ENCODE results near the gene ACVR1B.
"Not testable (repeated sequence)": the region's sequence is repeated elsewhere in the genome, so short reads cannot be mapped to it uniquely, and the experiment has no call there.

Gene ACVR1B

DNA sequence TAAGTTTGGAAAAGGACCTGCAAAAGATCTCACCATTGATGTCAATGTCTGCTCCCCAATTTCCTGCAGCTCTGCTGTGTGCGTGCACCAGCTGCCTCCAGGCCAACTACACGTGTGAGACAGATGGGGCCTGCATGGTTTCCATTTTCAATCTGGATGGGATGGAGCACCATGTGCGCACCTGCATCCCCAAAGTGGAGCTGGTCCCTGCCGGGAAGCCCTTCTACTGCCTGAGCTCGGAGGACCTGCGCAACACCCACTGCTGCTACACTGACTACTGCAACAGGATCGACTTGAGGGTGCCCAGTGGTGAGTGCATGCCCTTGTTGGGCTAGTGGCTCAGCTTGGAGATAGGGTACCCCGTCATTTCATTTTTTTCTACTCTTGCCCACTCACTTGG is 23.7 kb downstream of the ACVR1B start:
- no peak overlapping the region for H3K27ac ChIP-seq (ENCODE audit: low read length)

GRCh38 chr12:51976376-51977160 is 25.1 kb downstream of the ACVR1B start:
- TF ChIP-seq EZH2phosphoT487 (IDR thresholded peaks at IDR 0.05; ENCODE audit: low read depth) (no peak), CTCF (IDR thresholded peaks at IDR 0.05; ENCODE audit: low read depth, low read length) (no peak)
- H3K36me3 ChIP-seq (replicated peaks; ENCODE audit: low read depth, low read length): peaks cover 5% of the 10 kb centered on the region
- H3K79me2 ChIP-seq (ENCODE audit: low read length): no peaks in the 10 kb centered on the region
- peaks cover 49% of the 10 kb centered on the region for H3K27me3 ChIP-seq (ENCODE audit: low read depth, low read length)
- H3K9ac ChIP-seq (ENCODE audit: low read length): no peak overlapping the region
- H4K20me1 ChIP-seq (ENCODE audit: insufficient read depth, low read length): peaks cover 68% of the 10 kb centered on the region
- H2AFZ ChIP-seq (ENCODE audit: low read depth, low read length): no peak overlapping the region
- peak overlapping the region; percentile 35 for H3K4me2 ChIP-seq (ENCODE audit: low read length)
- peaks cover 30% of the 10 kb centered on the region for H3K4me1 ChIP-seq (ENCODE audit: low read length)
- no peak overlapping the region for H3K27ac ChIP-seq (ENCODE audit: low read length)
- no peak overlapping the region for H3K4me3 ChIP-seq (ENCODE audit: low read length)
- H3K9me3 ChIP-seq (ENCODE audit: insufficient read depth, low read length): no peaks in the 10 kb centered on the region

More for the DNA sequence above, 23.7 kb downstream of the ACVR1B start:
- H3K9ac ChIP-seq (ENCODE audit: low read length): no peak overlapping the region
- peaks cover 53% of the 10 kb centered on the region for H3K27me3 ChIP-seq (ENCODE audit: low read depth, low read length)
- H3K79me2 ChIP-seq (ENCODE audit: low read length): no peaks in the 10 kb centered on the region
- no peak overlapping the region for H3K4me3 ChIP-seq (ENCODE audit: low read length)
- no peaks in the 10 kb centered on the region for H3K9me3 ChIP-seq (ENCODE audit: insufficient read depth, low read length)
- H4K20me1 ChIP-seq (ENCODE audit: insufficient read depth, low read length): peaks cover 82% of the 10 kb centered on the region
- peaks cover 44% of the 10 kb centered on the region for H3K4me1 ChIP-seq (ENCODE audit: low read length)
- no peak overlapping the region for H2AFZ ChIP-seq (ENCODE audit: low read depth, low read length)
- peaks cover 5% of the 10 kb centered on the region for H3K36me3 ChIP-seq (replicated peaks; ENCODE audit: low read depth, low read length)
- H3K4me2 ChIP-seq (ENCODE audit: low read length): no peak overlapping the region
- TF ChIP-seq EZH2phosphoT487 (IDR thresholded peaks at IDR 0.05; ENCODE audit: low read depth) (no peak), CTCF (IDR thresholded peaks at IDR 0.05; ENCODE audit: low read depth, low read length) (no peak)

GRCh38 chr12:51977320-51977753 is 25.8 kb downstream of the ACVR1B start:
- Histone ChIP-seq H2AFZ (ENCODE audit: low read depth, low read length) (no peak overlapping the region), H3K27me3 (ENCODE audit: low read depth, low read length) (peaks cover 45% of the 10 kb centered on the region), H3K27ac (ENCODE audit: low read length) (no peak overlapping the region), H4K20me1 (ENCODE audit: insufficient read depth, low read length) (peaks cover 62% of the 10 kb centered on the region), H3K4me1 (ENCODE audit: low read length) (peaks cover 23% of the 10 kb centered on the region), H3K79me2 (ENCODE audit: low read length) (no peaks in the 10 kb centered on the region), H3K4me2 (ENCODE audit: low read length) (no peak overlapping the region), H3K36me3 (replicated peaks; ENCODE audit: low read depth, low read length) (peaks cover 5% of the 10 kb centered on the region), H3K9me3 (ENCODE audit: insufficient read depth, low read length) (no peaks in the 10 kb centered on the region), H3K4me3 (ENCODE audit: low read length) (no peak overlapping the region), H3K9ac (ENCODE audit: low read length) (no peak overlapping the region)
- TF ChIP-seq CTCF (IDR thresholded peaks at IDR 0.05; ENCODE audit: low read depth, low read length) (no peak), EZH2phosphoT487 (IDR thresholded peaks at IDR 0.05; ENCODE audit: low read depth) (no peak)

GRCh38 chr12:51979306-51979705 is 27.8 kb downstream of the ACVR1B start:
- not testable (repeated sequence) for H3K9me3 ChIP-seq (ENCODE audit: insufficient read depth, low read length); H3K36me3 ChIP-seq (replicated peaks; ENCODE audit: low read depth, low read length); H3K27ac ChIP-seq (ENCODE audit: low read length); H3K79me2 ChIP-seq (ENCODE audit: low read length); H3K9ac ChIP-seq (ENCODE audit: low read length); H2AFZ ChIP-seq (ENCODE audit: low read depth, low read length); H3K4me3 ChIP-seq (ENCODE audit: low read length); H3K4me2 ChIP-seq (ENCODE audit: low read length)
- Histone ChIP-seq H3K4me1 (ENCODE audit: low read length) (peaks cover 13% of the 10 kb centered on the region), H3K27me3 (ENCODE audit: low read depth, low read length) (peaks cover 26% of the 10 kb centered on the region), H4K20me1 (ENCODE audit: insufficient read depth, low read length) (peaks cover 42% of the 10 kb centered on the region)

All from OCI-LY3 (cell line).